ENCODE data around the gene CCL24. TPM values are rescaled to one million over a fixed set of nuclear protein-coding genes. Genes with fewer than 3 reads are reported as not detected.
"Not testable (repeated sequence)": the region's sequence is repeated elsewhere in the genome, so short reads cannot be mapped to it uniquely, and the experiment has no call there.

CCL24 gene
- total RNA-seq, 1 experiment from 2014 or later: not detected

DNA sequence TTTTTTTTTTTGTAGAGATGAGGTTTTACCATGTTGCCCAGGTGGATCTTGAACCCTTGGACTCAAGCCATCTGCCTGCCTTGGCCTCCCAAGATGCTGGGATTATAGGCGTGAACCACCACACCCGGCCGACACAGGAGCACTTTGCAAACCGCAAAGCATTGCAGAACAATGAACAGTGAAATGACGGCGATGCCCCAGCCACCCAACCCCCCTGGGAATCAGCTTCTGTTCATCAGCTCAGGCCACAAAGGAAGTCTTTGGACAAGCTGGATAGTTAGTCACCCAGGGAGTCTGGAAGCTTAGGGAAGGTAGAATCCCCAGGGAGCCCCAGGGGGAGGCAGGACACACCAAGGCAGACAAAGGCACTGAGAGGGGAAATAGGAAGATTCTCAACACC is 16.1 kb upstream of the CCL24 start:
- H3K9me3 Mint-ChIP-seq; H3K4me3 Mint-ChIP-seq; H3K4me1 Mint-ChIP-seq; ATAC-seq; H3K27ac Mint-ChIP-seq; H3K36me3 Mint-ChIP-seq; CTCF ChIA-PET; DNase-seq (ENCODE audit: low spot score); H3K27me3 Mint-ChIP-seq (ENCODE audit: low read depth): not testable (repeated sequence)
- POLR2A ChIA-PET: interaction anchor here (0.6 kb wide), 1 partner anchor 112 kb away, joined by 3 read pairs; no protein-coding TSS in a partner anchor
- TF ChIP-seq ZNF423 (CRISPR knock-in tag; IDR thresholded peaks at IDR 0.05): peak; percentile 54

DNA sequence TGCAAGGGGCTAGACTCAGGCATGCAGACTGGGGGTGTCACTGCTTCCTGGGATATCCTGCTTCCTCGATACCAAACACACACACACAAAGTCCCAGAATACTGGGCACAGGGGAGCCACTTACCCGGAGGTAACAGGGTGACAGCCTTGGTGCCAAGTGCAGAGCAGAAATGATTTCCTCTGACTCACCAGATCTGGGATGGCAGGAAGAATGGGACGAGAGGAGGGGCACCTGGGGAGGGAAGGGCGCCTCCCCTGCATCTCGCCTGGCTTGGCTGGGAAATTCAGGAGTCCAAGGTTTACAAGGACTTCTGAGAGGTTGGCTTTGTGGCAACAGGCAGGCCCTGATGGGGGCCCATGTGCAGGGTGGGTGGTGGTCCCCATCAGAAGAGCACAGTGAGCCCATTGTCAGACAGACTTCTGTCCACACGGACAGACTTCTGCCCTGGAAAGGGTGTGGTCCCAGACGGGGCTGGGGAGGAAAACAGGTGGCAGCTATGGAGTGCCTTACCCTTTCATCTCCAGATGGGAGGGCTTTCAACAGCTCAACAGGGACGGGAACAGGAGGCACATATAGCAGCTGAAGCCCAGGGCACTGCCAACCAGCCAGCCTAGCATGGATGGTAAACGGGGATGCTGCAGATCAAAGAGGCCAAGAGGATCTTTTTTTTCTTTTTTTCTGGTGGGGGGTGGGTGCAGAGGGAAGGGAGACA is 9.7 kb upstream of the CCL24 start:
- POLR2A ChIA-PET: no interaction called here
- DNase-seq (ENCODE audit: low spot score): no peak
- peaks cover 13% of the 10 kb centered on the region; the same call in 1 of the 2 replicates for H3K27me3 Mint-ChIP-seq (ENCODE audit: low read depth)
- no peaks in the 10 kb centered on the region for H3K4me1 Mint-ChIP-seq
- no peak for ATAC-seq
- no peak overlapping the region for H3K27ac Mint-ChIP-seq
- H3K9me3 Mint-ChIP-seq: peaks cover 4% of the 10 kb centered on the region; the same call in 1 of the 2 replicates
- CTCF ChIA-PET: no interaction called here
- no peaks in the 10 kb centered on the region for H3K36me3 Mint-ChIP-seq
- H3K4me3 Mint-ChIP-seq: no peak overlapping the region
- TF ChIP-seq TEAD4 (CRISPR knock-in tag; IDR thresholded peaks at IDR 0.05) (no peak), ZNF416 (CRISPR knock-in tag; IDR thresholded peaks at IDR 0.05) (no peak), CBFB (CRISPR knock-in tag; IDR thresholded peaks at IDR 0.05; ENCODE audit: low read depth) (no peak), ELF4 (CRISPR knock-in tag; IDR thresholded peaks at IDR 0.05; ENCODE audit: low read depth) (no peak), OVOL2 (CRISPR knock-in tag; IDR thresholded peaks at IDR 0.05; ENCODE audit: borderline replicate concordance) (no peak)
- TF ChIP-seq, protein P1, sequence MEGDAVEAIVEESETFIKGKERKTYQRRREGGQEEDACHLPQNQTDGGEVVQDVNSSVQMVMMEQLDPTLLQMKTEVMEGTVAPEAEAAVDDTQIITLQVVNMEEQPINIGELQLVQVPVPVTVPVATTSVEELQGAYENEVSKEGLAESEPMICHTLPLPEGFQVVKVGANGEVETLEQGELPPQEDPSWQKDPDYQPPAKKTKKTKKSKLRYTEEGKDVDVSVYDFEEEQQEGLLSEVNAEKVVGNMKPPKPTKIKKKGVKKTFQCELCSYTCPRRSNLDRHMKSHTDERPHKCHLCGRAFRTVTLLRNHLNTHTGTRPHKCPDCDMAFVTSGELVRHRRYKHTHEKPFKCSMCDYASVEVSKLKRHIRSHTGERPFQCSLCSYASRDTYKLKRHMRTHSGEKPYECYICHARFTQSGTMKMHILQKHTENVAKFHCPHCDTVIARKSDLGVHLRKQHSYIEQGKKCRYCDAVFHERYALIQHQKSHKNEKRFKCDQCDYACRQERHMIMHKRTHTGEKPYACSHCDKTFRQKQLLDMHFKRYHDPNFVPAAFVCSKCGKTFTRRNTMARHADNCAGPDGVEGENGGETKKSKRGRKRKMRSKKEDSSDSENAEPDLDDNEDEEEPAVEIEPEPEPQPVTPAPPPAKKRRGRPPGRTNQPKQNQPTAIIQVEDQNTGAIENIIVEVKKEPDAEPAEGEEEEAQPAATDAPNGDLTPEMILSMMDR (IDR thresholded peaks at IDR 0.05): no peak
- TF ChIP-seq, protein P2, sequence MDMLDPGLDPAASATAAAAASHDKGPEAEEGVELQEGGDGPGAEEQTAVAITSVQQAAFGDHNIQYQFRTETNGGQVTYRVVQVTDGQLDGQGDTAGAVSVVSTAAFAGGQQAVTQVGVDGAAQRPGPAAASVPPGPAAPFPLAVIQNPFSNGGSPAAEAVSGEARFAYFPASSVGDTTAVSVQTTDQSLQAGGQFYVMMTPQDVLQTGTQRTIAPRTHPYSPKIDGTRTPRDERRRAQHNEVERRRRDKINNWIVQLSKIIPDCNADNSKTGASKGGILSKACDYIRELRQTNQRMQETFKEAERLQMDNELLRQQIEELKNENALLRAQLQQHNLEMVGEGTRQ (CRISPR knock-in tag; IDR thresholded peaks at IDR 0.05): no peak
- TF ChIP-seq, protein P3, sequence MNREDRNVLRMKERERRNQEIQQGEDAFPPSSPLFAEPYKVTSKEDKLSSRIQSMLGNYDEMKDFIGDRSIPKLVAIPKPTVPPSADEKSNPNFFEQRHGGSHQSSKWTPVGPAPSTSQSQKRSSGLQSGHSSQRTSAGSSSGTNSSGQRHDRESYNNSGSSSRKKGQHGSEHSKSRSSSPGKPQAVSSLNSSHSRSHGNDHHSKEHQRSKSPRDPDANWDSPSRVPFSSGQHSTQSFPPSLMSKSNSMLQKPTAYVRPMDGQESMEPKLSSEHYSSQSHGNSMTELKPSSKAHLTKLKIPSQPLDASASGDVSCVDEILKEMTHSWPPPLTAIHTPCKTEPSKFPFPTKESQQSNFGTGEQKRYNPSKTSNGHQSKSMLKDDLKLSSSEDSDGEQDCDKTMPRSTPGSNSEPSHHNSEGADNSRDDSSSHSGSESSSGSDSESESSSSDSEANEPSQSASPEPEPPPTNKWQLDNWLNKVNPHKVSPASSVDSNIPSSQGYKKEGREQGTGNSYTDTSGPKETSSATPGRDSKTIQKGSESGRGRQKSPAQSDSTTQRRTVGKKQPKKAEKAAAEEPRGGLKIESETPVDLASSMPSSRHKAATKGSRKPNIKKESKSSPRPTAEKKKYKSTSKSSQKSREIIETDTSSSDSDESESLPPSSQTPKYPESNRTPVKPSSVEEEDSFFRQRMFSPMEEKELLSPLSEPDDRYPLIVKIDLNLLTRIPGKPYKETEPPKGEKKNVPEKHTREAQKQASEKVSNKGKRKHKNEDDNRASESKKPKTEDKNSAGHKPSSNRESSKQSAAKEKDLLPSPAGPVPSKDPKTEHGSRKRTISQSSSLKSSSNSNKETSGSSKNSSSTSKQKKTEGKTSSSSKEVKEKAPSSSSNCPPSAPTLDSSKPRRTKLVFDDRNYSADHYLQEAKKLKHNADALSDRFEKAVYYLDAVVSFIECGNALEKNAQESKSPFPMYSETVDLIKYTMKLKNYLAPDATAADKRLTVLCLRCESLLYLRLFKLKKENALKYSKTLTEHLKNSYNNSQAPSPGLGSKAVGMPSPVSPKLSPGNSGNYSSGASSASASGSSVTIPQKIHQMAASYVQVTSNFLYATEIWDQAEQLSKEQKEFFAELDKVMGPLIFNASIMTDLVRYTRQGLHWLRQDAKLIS (CRISPR knock-in tag; IDR thresholded peaks at IDR 0.05; ENCODE audit: borderline replicate concordance): no peak
- TF ChIP-seq, protein P4, sequence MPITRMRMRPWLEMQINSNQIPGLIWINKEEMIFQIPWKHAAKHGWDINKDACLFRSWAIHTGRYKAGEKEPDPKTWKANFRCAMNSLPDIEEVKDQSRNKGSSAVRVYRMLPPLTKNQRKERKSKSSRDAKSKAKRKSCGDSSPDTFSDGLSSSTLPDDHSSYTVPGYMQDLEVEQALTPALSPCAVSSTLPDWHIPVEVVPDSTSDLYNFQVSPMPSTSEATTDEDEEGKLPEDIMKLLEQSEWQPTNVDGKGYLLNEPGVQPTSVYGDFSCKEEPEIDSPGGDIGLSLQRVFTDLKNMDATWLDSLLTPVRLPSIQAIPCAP (CRISPR knock-in tag; IDR thresholded peaks at IDR 0.05): no peak

DNA sequence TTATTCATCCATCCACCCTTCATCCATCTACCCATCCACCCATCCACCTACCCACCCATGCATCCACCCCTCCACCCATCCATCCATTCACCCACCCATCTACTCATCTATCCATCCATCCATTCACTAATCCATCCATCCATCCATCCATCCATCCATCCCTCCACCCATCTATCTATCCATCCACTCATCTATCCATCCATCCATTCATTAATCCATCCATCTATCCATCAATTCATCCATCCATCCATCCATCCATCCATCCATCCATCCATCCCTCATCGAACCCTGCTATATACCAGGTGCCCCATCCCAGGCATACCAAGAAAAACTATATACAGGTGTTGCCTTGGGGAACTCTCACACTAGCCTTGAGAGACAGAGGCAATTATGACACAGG is 7.1 kb upstream of the CCL24 start:
- Mint-ChIP-seq H3K4me1 (no peaks in the 10 kb centered on the region), H3K27ac (no peak overlapping the region), H3K27me3 (ENCODE audit: low read depth) (peaks cover 13% of the 10 kb centered on the region; the same call in 1 of the 2 replicates), H3K9me3 (peaks cover 4% of the 10 kb centered on the region; the same call in 1 of the 2 replicates), H3K4me3 (no peak overlapping the region), H3K36me3 (no peaks in the 10 kb centered on the region)
- DNase-seq (ENCODE audit: low spot score): no peak
- CTCF ChIA-PET: no interaction called here
- ATAC-seq: no peak
- POLR2A ChIA-PET: no interaction called here
- no peak for TF ChIP-seq FOXJ3 (CRISPR knock-in tag; IDR thresholded peaks at IDR 0.05; ENCODE audit: borderline replicate concordance)
- no peak for TF ChIP-seq ATF1 (CRISPR knock-in tag; IDR thresholded peaks at IDR 0.05)
- TF ChIP-seq FOXK1 (CRISPR knock-in tag; IDR thresholded peaks at IDR 0.05): no peak
- TF ChIP-seq, protein P5, sequence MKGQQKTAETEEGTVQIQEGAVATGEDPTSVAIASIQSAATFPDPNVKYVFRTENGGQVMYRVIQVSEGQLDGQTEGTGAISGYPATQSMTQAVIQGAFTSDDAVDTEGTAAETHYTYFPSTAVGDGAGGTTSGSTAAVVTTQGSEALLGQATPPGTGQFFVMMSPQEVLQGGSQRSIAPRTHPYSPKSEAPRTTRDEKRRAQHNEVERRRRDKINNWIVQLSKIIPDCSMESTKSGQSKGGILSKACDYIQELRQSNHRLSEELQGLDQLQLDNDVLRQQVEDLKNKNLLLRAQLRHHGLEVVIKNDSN (CRISPR knock-in tag; IDR thresholded peaks at IDR 0.05): no peak
- TF ChIP-seq ETV6 (CRISPR knock-in tag; IDR thresholded peaks at IDR 0.05): no peak
- TF ChIP-seq, protein P6, sequence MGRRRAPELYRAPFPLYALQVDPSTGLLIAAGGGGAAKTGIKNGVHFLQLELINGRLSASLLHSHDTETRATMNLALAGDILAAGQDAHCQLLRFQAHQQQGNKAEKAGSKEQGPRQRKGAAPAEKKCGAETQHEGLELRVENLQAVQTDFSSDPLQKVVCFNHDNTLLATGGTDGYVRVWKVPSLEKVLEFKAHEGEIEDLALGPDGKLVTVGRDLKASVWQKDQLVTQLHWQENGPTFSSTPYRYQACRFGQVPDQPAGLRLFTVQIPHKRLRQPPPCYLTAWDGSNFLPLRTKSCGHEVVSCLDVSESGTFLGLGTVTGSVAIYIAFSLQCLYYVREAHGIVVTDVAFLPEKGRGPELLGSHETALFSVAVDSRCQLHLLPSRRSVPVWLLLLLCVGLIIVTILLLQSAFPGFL (CRISPR knock-in tag; IDR thresholded peaks at IDR 0.05; ENCODE audit: borderline replicate concordance): no peak
- no peak for TF ChIP-seq ZNF121 (CRISPR knock-in tag; IDR thresholded peaks at IDR 0.05)
- no peak for TF ChIP-seq ZNF416 (CRISPR knock-in tag; IDR thresholded peaks at IDR 0.05)
- no peak for TF ChIP-seq OVOL2 (CRISPR knock-in tag; IDR thresholded peaks at IDR 0.05; ENCODE audit: borderline replicate concordance)
- no peak for TF ChIP-seq CREB1 (CRISPR knock-in tag; IDR thresholded peaks at IDR 0.05)
- TF ChIP-seq, protein P7, sequence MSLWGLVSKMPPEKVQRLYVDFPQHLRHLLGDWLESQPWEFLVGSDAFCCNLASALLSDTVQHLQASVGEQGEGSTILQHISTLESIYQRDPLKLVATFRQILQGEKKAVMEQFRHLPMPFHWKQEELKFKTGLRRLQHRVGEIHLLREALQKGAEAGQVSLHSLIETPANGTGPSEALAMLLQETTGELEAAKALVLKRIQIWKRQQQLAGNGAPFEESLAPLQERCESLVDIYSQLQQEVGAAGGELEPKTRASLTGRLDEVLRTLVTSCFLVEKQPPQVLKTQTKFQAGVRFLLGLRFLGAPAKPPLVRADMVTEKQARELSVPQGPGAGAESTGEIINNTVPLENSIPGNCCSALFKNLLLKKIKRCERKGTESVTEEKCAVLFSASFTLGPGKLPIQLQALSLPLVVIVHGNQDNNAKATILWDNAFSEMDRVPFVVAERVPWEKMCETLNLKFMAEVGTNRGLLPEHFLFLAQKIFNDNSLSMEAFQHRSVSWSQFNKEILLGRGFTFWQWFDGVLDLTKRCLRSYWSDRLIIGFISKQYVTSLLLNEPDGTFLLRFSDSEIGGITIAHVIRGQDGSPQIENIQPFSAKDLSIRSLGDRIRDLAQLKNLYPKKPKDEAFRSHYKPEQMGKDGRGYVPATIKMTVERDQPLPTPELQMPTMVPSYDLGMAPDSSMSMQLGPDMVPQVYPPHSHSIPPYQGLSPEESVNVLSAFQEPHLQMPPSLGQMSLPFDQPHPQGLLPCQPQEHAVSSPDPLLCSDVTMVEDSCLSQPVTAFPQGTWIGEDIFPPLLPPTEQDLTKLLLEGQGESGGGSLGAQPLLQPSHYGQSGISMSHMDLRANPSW (CRISPR knock-in tag; conservative IDR thresholded peaks at IDR 0.05; ENCODE audit: low read depth): no peak
